ENCODE data around the gene SPATS1.
"Not testable (repeated sequence)": the region's sequence is repeated elsewhere in the genome, so short reads cannot be mapped to it uniquely, and the experiment has no call there.

Gene SPATS1

GRCh38 chr6:44341095-44341890 lies 1.2 kb upstream of the SPATS1 start:
- DNase-seq (ENCODE audit: low spot score) = no peak

GRCh38 chr6:44342052-44342451 lies 398 bp upstream of the SPATS1 start:
- no peak for DNase-seq (ENCODE audit: low spot score)

GRCh38 chr6:44346818-44347217 lies 4.4 kb downstream of the SPATS1 start:
- not testable (repeated sequence) for DNase-seq (ENCODE audit: low spot score)

- no peak for DNase-seq (ENCODE audit: low spot score)
Observed at GRCh38 chr6:44349904-44350649, 7.6 kb downstream of the SPATS1 start.

GRCh38 chr6:44350650-44350994 lies 8.2 kb downstream of the SPATS1 start:
- DNase-seq (ENCODE audit: low spot score) = not testable (repeated sequence)

- no peak for DNase-seq (ENCODE audit: low spot score)
Observed at GRCh38 chr6:44352259-44352658, 9.8 kb downstream of the SPATS1 start.

GRCh38 chr6:44353336-44353735 lies 10.9 kb downstream of the SPATS1 start:
- DNase-seq (ENCODE audit: low spot score) = no peak

GRCh38 chr6:44355640-44356039 lies 13.2 kb downstream of the SPATS1 start:
- no peak for DNase-seq (ENCODE audit: low spot score)

GRCh38 chr6:44356487-44356886 lies 14.0 kb downstream of the SPATS1 start:
- no peak for DNase-seq (ENCODE audit: low spot score)

GRCh38 chr6:44359973-44360372 lies 17.5 kb downstream of the SPATS1 start:
- no peak for DNase-seq (ENCODE audit: low spot score)

GRCh38 chr6:44361947-44362346 lies 19.5 kb downstream of the SPATS1 start:
- DNase-seq (ENCODE audit: low spot score) = no peak

- DNase-seq (ENCODE audit: low spot score) = no peak
Observed at GRCh38 chr6:44363377-44363926, 21.0 kb downstream of the SPATS1 start.

- no peak for DNase-seq (ENCODE audit: low spot score)
Observed at GRCh38 chr6:44366781-44367180, 24.3 kb downstream of the SPATS1 start.

GRCh38 chr6:44367681-44368080 lies 25.2 kb downstream of the SPATS1 start:
- no peak for DNase-seq (ENCODE audit: low spot score)

GRCh38 chr6:44373051-44373450 lies 30.6 kb downstream of the SPATS1 start:
- no peak for DNase-seq (ENCODE audit: low spot score)

- DNase-seq (ENCODE audit: low spot score) = no peak
Observed at GRCh38 chr6:44373787-44374186, 31.3 kb downstream of the SPATS1 start.

GRCh38 chr6:44375071-44375470 lies 32.6 kb downstream of the SPATS1 start:
- DNase-seq (ENCODE audit: low spot score) = no peak

GRCh38 chr6:44377484-44377883 lies 35.0 kb downstream of the SPATS1 start:
- DNase-seq (ENCODE audit: low spot score) = no peak

GRCh38 chr6:44377971-44378370 lies 35.5 kb downstream of the SPATS1 start:
- no peak for DNase-seq (ENCODE audit: low spot score)

- no peak for DNase-seq (ENCODE audit: low spot score)
Observed at GRCh38 chr6:44381739-44382138, 39.3 kb downstream of the SPATS1 start.

GRCh38 chr6:44386364-44386928 lies 44.0 kb downstream of the SPATS1 start:
- no peak for DNase-seq (ENCODE audit: low spot score)

GRCh38 chr6:44386929-44387345 lies 44.5 kb downstream of the SPATS1 start:
- DNase-seq (ENCODE audit: low spot score) = no peak

Data from HuH-7.5 (cell line).